Measurements from ENCODE around the gene STX8.

The STX8 gene

GRCh38 chr17:9272501-9273200 lies 303.0 kb downstream of the STX8 start:
- FAIRE-seq (no peak), DNase-seq (ENCODE audit: insufficient read length, low spot score) (no peak)

GRCh38 chr17:9271989-9272388 lies 303.6 kb downstream of the STX8 start:
- no peak for TF ChIP-seq TAF1 (IDR thresholded peaks at IDR 0.05; ENCODE audit: low read depth, low read length)
- no peak for TF ChIP-seq PAX5 (IDR thresholded peaks at IDR 0.05; ENCODE audit: insufficient read depth, low read length, severe bottlenecking)
- TF ChIP-seq POLR2AphosphoS5 (IDR thresholded peaks at IDR 0.05; ENCODE audit: low read depth, low read length): no peak
- TF ChIP-seq SPI1 (IDR thresholded peaks at IDR 0.05; ENCODE audit: low read depth, low read length): no peak
- TF ChIP-seq POLR2A (IDR thresholded peaks at IDR 0.05; ENCODE audit: low read depth, low read length): no peak
- TF ChIP-seq POU2F2 (IDR thresholded peaks at IDR 0.05; ENCODE audit: low read depth, low read length): no peak
- no peak for FAIRE-seq
- DNase-seq (ENCODE audit: insufficient read length, low spot score): no peak

More at GRCh38 chr17:9272501-9273200, 303.0 kb downstream of the STX8 start:
- TF ChIP-seq SPI1 (IDR thresholded peaks at IDR 0.05; ENCODE audit: low read depth, low read length) (no peak), PAX5 (IDR thresholded peaks at IDR 0.05; ENCODE audit: insufficient read depth, low read length, severe bottlenecking) (no peak), TAF1 (IDR thresholded peaks at IDR 0.05; ENCODE audit: low read depth, low read length) (no peak), POLR2AphosphoS5 (IDR thresholded peaks at IDR 0.05; ENCODE audit: low read depth, low read length) (no peak), POLR2A (IDR thresholded peaks at IDR 0.05; ENCODE audit: low read depth, low read length) (no peak), POU2F2 (IDR thresholded peaks at IDR 0.05; ENCODE audit: low read depth, low read length) (no peak)

GRCh38 chr17:9270921-9271320 lies 304.7 kb downstream of the STX8 start:
- FAIRE-seq: no peak
- no peak for DNase-seq (ENCODE audit: insufficient read length, low spot score)
- TF ChIP-seq PAX5 (IDR thresholded peaks at IDR 0.05; ENCODE audit: insufficient read depth, low read length, severe bottlenecking) (no peak), TAF1 (IDR thresholded peaks at IDR 0.05; ENCODE audit: low read depth, low read length) (no peak), POU2F2 (IDR thresholded peaks at IDR 0.05; ENCODE audit: low read depth, low read length) (no peak), POLR2AphosphoS5 (IDR thresholded peaks at IDR 0.05; ENCODE audit: low read depth, low read length) (no peak), SPI1 (IDR thresholded peaks at IDR 0.05; ENCODE audit: low read depth, low read length) (no peak), POLR2A (IDR thresholded peaks at IDR 0.05; ENCODE audit: low read depth, low read length) (no peak)

- FAIRE-seq: no peak
Observed at GRCh38 chr17:9269350-9270035, 306.1 kb downstream of the STX8 start.

GRCh38 chr17:9268546-9268945 lies 307.1 kb downstream of the STX8 start:
- FAIRE-seq: no peak
- DNase-seq (ENCODE audit: insufficient read length, low spot score): no peak
- no peak for TF ChIP-seq TAF1 (IDR thresholded peaks at IDR 0.05; ENCODE audit: low read depth, low read length)

More at GRCh38 chr17:9269350-9270035, 306.1 kb downstream of the STX8 start:
- no peak for DNase-seq (ENCODE audit: insufficient read length, low spot score)
- TF ChIP-seq POU2F2 (IDR thresholded peaks at IDR 0.05; ENCODE audit: low read depth, low read length) (no peak), PAX5 (IDR thresholded peaks at IDR 0.05; ENCODE audit: insufficient read depth, low read length, severe bottlenecking) (no peak), TAF1 (IDR thresholded peaks at IDR 0.05; ENCODE audit: low read depth, low read length) (no peak), POLR2AphosphoS5 (IDR thresholded peaks at IDR 0.05; ENCODE audit: low read depth, low read length) (no peak), POLR2A (IDR thresholded peaks at IDR 0.05; ENCODE audit: low read depth, low read length) (no peak), SPI1 (IDR thresholded peaks at IDR 0.05; ENCODE audit: low read depth, low read length) (no peak)

GRCh38 chr17:9266697-9267117 lies 308.9 kb downstream of the STX8 start:
- DNase-seq (ENCODE audit: insufficient read length, low spot score): no peak
- no peak for FAIRE-seq
- TF ChIP-seq POLR2A (IDR thresholded peaks at IDR 0.05; ENCODE audit: low read depth, low read length): no peak
- TF ChIP-seq POLR2AphosphoS5 (IDR thresholded peaks at IDR 0.05; ENCODE audit: low read depth, low read length): no peak
- TF ChIP-seq TAF1 (IDR thresholded peaks at IDR 0.05; ENCODE audit: low read depth, low read length): no peak
- no peak for TF ChIP-seq POU2F2 (IDR thresholded peaks at IDR 0.05; ENCODE audit: low read depth, low read length)
- TF ChIP-seq SPI1 (IDR thresholded peaks at IDR 0.05; ENCODE audit: low read depth, low read length): no peak
- TF ChIP-seq PAX5 (IDR thresholded peaks at IDR 0.05; ENCODE audit: insufficient read depth, low read length, severe bottlenecking): no peak

GRCh38 chr17:9266031-9266680 lies 309.5 kb downstream of the STX8 start:
- no peak for DNase-seq (ENCODE audit: insufficient read length, low spot score)
- no peak for FAIRE-seq
- TF ChIP-seq TAF1 (IDR thresholded peaks at IDR 0.05; ENCODE audit: low read depth, low read length) (no peak), POLR2AphosphoS5 (IDR thresholded peaks at IDR 0.05; ENCODE audit: low read depth, low read length) (no peak), PAX5 (IDR thresholded peaks at IDR 0.05; ENCODE audit: insufficient read depth, low read length, severe bottlenecking) (no peak), POLR2A (IDR thresholded peaks at IDR 0.05; ENCODE audit: low read depth, low read length) (no peak), POU2F2 (IDR thresholded peaks at IDR 0.05; ENCODE audit: low read depth, low read length) (no peak), SPI1 (IDR thresholded peaks at IDR 0.05; ENCODE audit: low read depth, low read length) (no peak)

GRCh38 chr17:9261081-9262012 lies 314.3 kb downstream of the STX8 start:
- DNase-seq (ENCODE audit: insufficient read length, low spot score) (no peak), FAIRE-seq (no peak)
- TF ChIP-seq POU2F2 (IDR thresholded peaks at IDR 0.05; ENCODE audit: low read depth, low read length) (no peak), POLR2AphosphoS5 (IDR thresholded peaks at IDR 0.05; ENCODE audit: low read depth, low read length) (no peak), POLR2A (IDR thresholded peaks at IDR 0.05; ENCODE audit: low read depth, low read length) (no peak), TAF1 (IDR thresholded peaks at IDR 0.05; ENCODE audit: low read depth, low read length) (no peak), SPI1 (IDR thresholded peaks at IDR 0.05; ENCODE audit: low read depth, low read length) (no peak), PAX5 (IDR thresholded peaks at IDR 0.05; ENCODE audit: insufficient read depth, low read length, severe bottlenecking) (no peak)

Data from GM12891 (cell line).